Naive thymus-derived CD4-positive, alpha-beta T cell (primary cell): ENCODE data around the gene RAB32. TPM values are rescaled to one million over a fixed set of nuclear protein-coding genes. Genes with fewer than 3 reads are reported as not detected.

Experiments used
- ATAC-seq: fragments of 150-1000 bp; cut with Tn5 transposase; 2 replicates; pipeline ENCODE4 v1.10.0; 2021; ENCODE audit warnings: mild to moderate bottlenecking, moderate library complexity
- CTCF ChIA-PET: fragments of 350-600 bp; sonication (Branson Sonifier 250); formaldehyde crosslinking; loops from one replicate; lab custom pipeline; 2021; ENCODE audit warnings: antibody characterized with exemption; lab: Charles Lee
- POLR2A ChIA-PET: fragments of 350-600 bp; sonication (Branson Sonifier 250); formaldehyde crosslinking; loops from one replicate; lab custom pipeline; 2021; ENCODE audit warnings: antibody characterized with exemption, inconsistent platforms; lab: Charles Lee
- DNase-seq, 9 donors: peaks; one replicate each; pipeline versions ENCODE4 v3.0.0 to v3.0.0-alpha.2; 2020 to 2022; ENCODE audit warnings: mixed read lengths in 1 of 9
- H3K27ac ChIP-seq: one replicate; pipeline ENCODE4 v1.7.0; 2013; ENCODE audit warnings: mild to moderate bottlenecking, low read depth, low read length, moderate library complexity
- H3K27me3 ChIP-seq, 2 donors: one replicate each; pipeline ENCODE4 v1.7.0; 2013; ENCODE audit warnings: low read length in 2 of 2, mild to moderate bottlenecking in 2 of 2, moderate library complexity in 2 of 2; ENCODE audit not compliant: control insufficient read depth in 2 of 2, insufficient read depth in 2 of 2
- H3K36me3 ChIP-seq, 3 experiments: 1 replicate in 2 of 3; 2 replicates in 1 of 3; pipeline ENCODE4 v1.7.0; 2013; ENCODE audit warnings: low read length in 3 of 3, mild to moderate bottlenecking in 3 of 3, moderate library complexity in 1 of 3; ENCODE audit not compliant: insufficient read depth in 3 of 3, control insufficient read depth in 2 of 3
- H3K4me1 ChIP-seq, 2 donors: one replicate each; pipeline ENCODE4 v1.7.0; 2013; ENCODE audit warnings: low read length in 2 of 2, mild to moderate bottlenecking in 2 of 2, moderate library complexity in 1 of 2; ENCODE audit not compliant: control insufficient read depth in 2 of 2, insufficient read depth in 2 of 2
- H3K4me3 ChIP-seq: 2 replicates; pipeline ENCODE4 v1.7.0; 2013; ENCODE audit warnings: mild to moderate bottlenecking, low read length
- H3K9me3 ChIP-seq, 3 experiments: 1 replicate in 2 of 3; 2 replicates in 1 of 3; pipeline ENCODE4 v1.7.0; 2013; ENCODE audit warnings: low read length in 3 of 3; ENCODE audit not compliant: control insufficient read depth in 2 of 3
- H3K27ac Mint-ChIP-seq, 9 donors: one replicate each; pipeline ENCODE4 v1.8.0; 2020 to 2022; ENCODE audit warnings: mixed read lengths in 9 of 9, mild to moderate bottlenecking in 8 of 9, moderate library complexity in 5 of 9, inconsistent platforms in 2 of 9
- H3K27me3 Mint-ChIP-seq, 5 donors: one replicate each; pipeline ENCODE4 v1.8.0; 2021 to 2022; ENCODE audit warnings: mixed read lengths in 5 of 5, mild to moderate bottlenecking in 1 of 5
- H3K36me3 Mint-ChIP-seq, 5 donors: one replicate each; pipeline ENCODE4 v1.8.0; 2020 to 2022; ENCODE audit warnings: mixed read lengths in 5 of 5, mild to moderate bottlenecking in 3 of 5, inconsistent platforms in 1 of 5
- H3K4me1 Mint-ChIP-seq, 7 donors: one replicate each; pipeline ENCODE4 v1.8.0; 2020 to 2022; ENCODE audit warnings: mixed read lengths in 7 of 7, mild to moderate bottlenecking in 3 of 7, inconsistent platforms in 1 of 7
- H3K4me3 Mint-ChIP-seq, 10 donors: one replicate each; pipeline ENCODE4 v1.8.0; 2020 to 2022; ENCODE audit warnings: mild to moderate bottlenecking in 10 of 10, mixed read lengths in 10 of 10, moderate library complexity in 6 of 10, inconsistent platforms in 2 of 10
- H3K9me3 Mint-ChIP-seq, 11 donors: one replicate each; pipeline ENCODE4 v1.8.0; 2020 to 2022; ENCODE audit warnings: mixed read lengths in 11 of 11, mild to moderate bottlenecking in 4 of 11, inconsistent platforms in 1 of 11, moderate library complexity in 1 of 11
- intact Hi-C, 2 donors: fragments of 100-400 bp; cut with micrococcal nuclease; formaldehyde crosslinking; loops; one replicate each; pipeline ENCODE4 v1.15.1; 2023
- polyA plus RNA-seq, 2 donors: library from polyadenylated mRNA; unstranded; fragments of 300-500 nt; fragmentation: Illumina TruSeq; gene quantifications; one replicate each; pipeline ENCODE4 v1.2.3, GENCODE V29; 2021
- total RNA-seq, 6 experiments: library from RNA in 5 of 6; stranded (reverse) in 5 of 6; gene quantifications; 1 replicate in 5 of 6; 2 replicates in 1 of 6; pipeline ENCODE4 v1.2.3 and lab custom pipeline; 2021 to 2026

RAB32 gene
- total and polyA plus RNA-seq, 7 experiments from 2014 or later, result 0.24 to 22.5 (median 0.92) TPM

GRCh38 chr6:146592451-146592850 lies 48.8 kb downstream of the RAB32 start:
- ChIA-PET CTCF (no interaction called here), POLR2A (interaction anchor here (0.6 kb wide), 1 partner anchor 886 kb away, joined by 3 read pairs; no protein-coding TSS in a partner anchor)
- H3K9me3 Mint-ChIP-seq, result no peaks in the 10 kb centered on the region
- peaks cover 0 to 14% (median 5%) of the 10 kb centered on the region in 5 donors for H3K27me3 Mint-ChIP-seq
- Histone ChIP-seq H3K27me3 (no peaks in the 10 kb centered on the region), H3K27ac (no peak overlapping the region), H3K4me1 (no peaks in the 10 kb centered on the region), H3K9me3 (no peaks in the 10 kb centered on the region), H3K36me3 (no peaks in the 10 kb centered on the region), H3K4me3 (no peak overlapping the region)
- no peak overlapping the region for H3K4me3 Mint-ChIP-seq
- no peaks in the 10 kb centered on the region for H3K36me3 Mint-ChIP-seq
- intact Hi-C loops, result no loop called here
- H3K4me1 Mint-ChIP-seq, result no peaks in the 10 kb centered on the region
- ATAC-seq, result no peak
- DNase-seq, result no peak
- H3K27ac Mint-ChIP-seq, result no peak overlapping the region

GRCh38 chr6:146593986-146594385 lies 50.4 kb downstream of the RAB32 start:
- peaks cover under 1 to 4% (median 2%) of the 10 kb centered on the region in 7 donors for H3K4me1 Mint-ChIP-seq
- no peaks in the 10 kb centered on the region for H3K36me3 Mint-ChIP-seq
- peaks cover 7 to 21% (median 13%) of the 10 kb centered on the region in 5 donors for H3K27me3 Mint-ChIP-seq
- H3K9me3 ChIP-seq, result no peaks in the 10 kb centered on the region
- no peaks in the 10 kb centered on the region for H3K27me3 ChIP-seq
- no peaks in the 10 kb centered on the region for H3K9me3 Mint-ChIP-seq
- ATAC-seq, result peak; percentile 54
- H3K4me3 Mint-ChIP-seq, result no peak overlapping the region
- CTCF ChIA-PET, result no interaction called here
- no peak overlapping the region for H3K27ac ChIP-seq
- H3K4me3 ChIP-seq, result no peak overlapping the region
- H3K4me1 ChIP-seq, result no peaks in the 10 kb centered on the region
- no peaks in the 10 kb centered on the region for H3K36me3 ChIP-seq
- intact Hi-C loops, result no loop called here
- DNase-seq, result no peak
- no peak overlapping the region for H3K27ac Mint-ChIP-seq
- POLR2A ChIA-PET, result no interaction called here

DNA sequence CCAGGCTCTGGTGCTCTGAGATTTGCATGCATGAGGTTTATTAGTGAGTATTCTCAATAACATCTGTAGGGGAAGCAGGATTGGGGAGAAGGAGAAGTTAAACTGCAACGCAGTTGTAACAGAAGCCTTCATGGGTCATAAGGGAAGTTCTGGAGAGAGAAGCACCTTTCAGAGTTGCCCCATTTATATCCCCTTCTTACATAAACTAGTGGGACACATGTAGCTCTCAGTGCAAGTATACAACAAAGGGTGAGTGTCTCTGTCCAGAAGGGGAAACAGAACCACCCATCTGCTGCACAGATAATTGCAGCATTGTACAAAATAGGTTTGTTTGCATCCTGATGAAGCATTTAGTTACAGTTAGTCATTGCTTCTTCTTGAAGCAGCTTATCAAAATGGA lies 50.9 kb downstream of the RAB32 start:
- Mint-ChIP-seq H3K4me3 (no peak overlapping the region), H3K4me1 (peaks cover 5 to 8% (median 7%) of the 10 kb centered on the region in 7 donors), H3K27me3 (peaks cover 11 to 25% (median 18%) of the 10 kb centered on the region in 5 donors), H3K27ac (no peak overlapping the region), H3K36me3 (no peaks in the 10 kb centered on the region), H3K9me3 (no peaks in the 10 kb centered on the region)
- Histone ChIP-seq H3K9me3 (no peaks in the 10 kb centered on the region), H3K4me1 (no peaks in the 10 kb centered on the region), H3K4me3 (no peak overlapping the region), H3K27me3 (no peaks in the 10 kb centered on the region), H3K36me3 (no peaks in the 10 kb centered on the region), H3K27ac (no peak overlapping the region)
- ATAC-seq (peak; percentile 36), DNase-seq (no peak)
- intact Hi-C loops, result no loop called here
- POLR2A ChIA-PET, result no interaction called here
- CTCF ChIA-PET, result no interaction called here

DNA sequence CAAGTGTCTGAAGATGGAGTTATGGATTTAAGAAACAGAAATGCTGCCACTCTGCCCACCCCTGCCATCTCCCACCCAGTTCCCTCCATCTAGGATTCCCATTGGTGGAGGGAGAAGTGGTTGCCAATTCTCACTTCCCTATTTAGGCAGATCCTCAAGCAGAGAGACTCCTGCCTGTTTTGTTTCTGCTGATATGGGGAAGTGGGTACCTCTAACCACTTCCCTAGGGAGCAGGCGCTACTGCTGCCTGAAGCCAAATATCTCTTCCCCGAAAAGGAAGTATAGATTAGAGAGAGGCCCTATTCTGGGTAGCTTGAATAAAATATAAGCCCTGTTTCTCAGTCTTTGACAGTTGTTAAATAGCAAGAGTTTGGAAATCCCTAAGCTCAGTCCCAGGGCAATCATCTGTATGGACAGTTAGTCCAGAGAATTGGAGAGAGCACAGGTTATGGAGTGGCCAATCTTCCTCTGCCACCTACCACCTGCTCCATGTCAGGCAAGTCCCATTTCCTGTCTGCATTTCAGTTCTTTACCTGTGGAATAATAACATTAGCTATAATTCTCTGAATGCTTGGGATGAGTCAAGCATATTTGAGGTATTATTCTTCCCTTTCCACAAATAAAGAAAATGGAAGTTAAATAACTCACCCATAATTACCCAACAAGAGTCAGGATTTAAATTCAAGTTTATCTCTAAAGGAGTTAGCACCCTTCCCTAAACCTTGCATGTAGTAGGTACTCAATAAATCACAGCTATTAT lies 52.5 kb downstream of the RAB32 start:
- ChIA-PET CTCF (no interaction called here), POLR2A (no interaction called here)
- H3K27ac Mint-ChIP-seq, result no peak overlapping the region
- no peaks in the 10 kb centered on the region for H3K36me3 Mint-ChIP-seq
- H3K4me3 Mint-ChIP-seq, result no peak overlapping the region
- H3K36me3 ChIP-seq, result no peaks in the 10 kb centered on the region
- H3K4me3 ChIP-seq, result no peak overlapping the region
- H3K27me3 ChIP-seq, result no peaks in the 10 kb centered on the region
- intact Hi-C loops, result no loop called here
- H3K4me1 ChIP-seq, result no peaks in the 10 kb centered on the region
- no peak for DNase-seq
- peaks cover 5 to 12% (median 8%) of the 10 kb centered on the region in 7 donors for H3K4me1 Mint-ChIP-seq
- peak; percentile 68 for ATAC-seq
- H3K9me3 Mint-ChIP-seq, result no peaks in the 10 kb centered on the region
- H3K27me3 Mint-ChIP-seq, result peaks cover 16 to 39% (median 29%) of the 10 kb centered on the region in 5 donors
- H3K9me3 ChIP-seq, result no peaks in the 10 kb centered on the region
- no peak overlapping the region for H3K27ac ChIP-seq

GRCh38 chr6:146598772-146599405 lies 55.3 kb downstream of the RAB32 start, which contains the start of gene ADGB:
Gene ADGB, plus strand, starts transcription at chr6:146598972. Its CDS starts 69 bp downstream, at chr6:146599041.
- H3K36me3 ChIP-seq, result no peaks in the 10 kb centered on the region
- peak in 1 of 9 donors; percentile 8 for DNase-seq
- Mint-ChIP-seq H3K9me3 (no peaks in the 10 kb centered on the region), H3K4me3 (peak within 1 kb of the TSS; percentile 5 to 60 (median 25)), H3K27me3 (peaks cover 14 to 43% (median 29%) of the 10 kb centered on the region in 5 donors), H3K27ac (no peak within 1 kb of the TSS), H3K36me3 (no peaks in the 10 kb centered on the region), H3K4me1 (peaks cover 5 to 12% (median 8%) of the 10 kb centered on the region in 7 donors)
- ATAC-seq, result peak; percentile 49
- no peaks in the 10 kb centered on the region for H3K9me3 ChIP-seq
- no peaks in the 10 kb centered on the region for H3K4me1 ChIP-seq
- H3K27ac ChIP-seq, result no peak within 1 kb of the TSS
- CTCF ChIA-PET, result no interaction called here
- POLR2A ChIA-PET, result no interaction called here
- intact Hi-C loops, result no loop called here
- no peaks in the 10 kb centered on the region for H3K27me3 ChIP-seq
- no peak within 1 kb of the TSS for H3K4me3 ChIP-seq

GRCh38 chr6:146601352-146601751 lies 57.7 kb downstream of the RAB32 start:
- no peaks in the 10 kb centered on the region for H3K27me3 ChIP-seq
- no peak overlapping the region for H3K4me3 ChIP-seq
- no peak for DNase-seq
- POLR2A ChIA-PET, result no interaction called here
- Mint-ChIP-seq H3K9me3 (no peaks in the 10 kb centered on the region), H3K27me3 (peaks cover 14 to 33% (median 24%) of the 10 kb centered on the region in 5 donors), H3K27ac (no peak overlapping the region), H3K4me1 (peaks cover 5 to 12% (median 8%) of the 10 kb centered on the region in 7 donors), H3K36me3 (no peaks in the 10 kb centered on the region), H3K4me3 (no peak overlapping the region)
- CTCF ChIA-PET, result no interaction called here
- H3K36me3 ChIP-seq, result no peaks in the 10 kb centered on the region
- H3K4me1 ChIP-seq, result no peaks in the 10 kb centered on the region
- intact Hi-C loops, result no loop called here
- H3K9me3 ChIP-seq, result no peaks in the 10 kb centered on the region
- no peak overlapping the region for H3K27ac ChIP-seq
- no peak for ATAC-seq
